GM19468 (cell line): ENCODE measurements around the gene GPR12.
"Not testable (repeated sequence)": the region's sequence is repeated elsewhere in the genome, so short reads cannot be mapped to it uniquely, and the experiment has no call there.

Experiments used
- ATAC-seq: cut with Tn5 transposase; IDR thresholded peaks from one replicate; pipeline ENCODE4 v1.9.1; 2021; ENCODE audit warnings: mild to moderate bottlenecking, moderate library complexity, moderate number of reproducible peaks; ENCODE audit not compliant: unreplicated experiment; ENCODE audit errors: extremely low read depth

Gene GPR12

DNA sequence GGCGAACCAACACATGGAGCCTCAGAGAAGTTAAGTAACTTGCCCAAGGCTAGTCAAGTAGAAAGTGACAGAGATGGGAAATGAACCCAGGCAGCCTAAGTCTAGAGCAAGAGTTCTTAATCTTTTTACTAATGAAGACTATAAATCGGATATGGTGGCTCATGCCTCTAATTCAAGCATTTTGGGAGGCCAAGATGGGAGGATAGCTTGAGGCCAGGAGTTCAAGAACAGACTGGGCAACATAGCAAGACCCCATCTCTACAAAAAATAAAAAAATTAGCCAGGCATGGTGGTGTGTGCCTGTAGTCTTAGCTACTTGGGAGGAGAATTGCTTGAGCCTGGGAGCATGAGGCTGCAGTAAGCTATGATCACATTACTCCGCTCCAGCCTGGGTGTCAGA is 10.7 kb downstream of the GPR12 start:
- no peak for ATAC-seq

DNA sequence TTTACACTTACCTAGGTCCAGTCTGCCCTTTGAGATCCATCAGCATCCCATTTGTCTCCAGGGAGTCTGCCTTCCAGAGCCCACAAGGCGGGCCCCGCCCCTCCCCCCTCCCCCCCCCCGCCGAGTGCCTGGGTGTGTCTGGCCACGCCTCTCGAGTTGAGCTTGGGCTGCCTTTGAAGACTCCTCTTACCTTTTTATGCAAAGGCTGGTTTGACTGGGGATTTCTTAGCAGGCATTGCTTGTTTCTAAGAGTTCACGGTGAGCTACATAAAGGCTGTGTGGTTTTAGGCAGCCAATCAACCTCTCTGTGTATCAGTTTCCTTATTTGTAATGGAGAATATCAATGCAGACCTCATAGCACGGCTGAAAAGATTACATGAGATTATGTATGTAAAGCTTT is 11.3 kb downstream of the GPR12 start:
- no peak for ATAC-seq

DNA sequence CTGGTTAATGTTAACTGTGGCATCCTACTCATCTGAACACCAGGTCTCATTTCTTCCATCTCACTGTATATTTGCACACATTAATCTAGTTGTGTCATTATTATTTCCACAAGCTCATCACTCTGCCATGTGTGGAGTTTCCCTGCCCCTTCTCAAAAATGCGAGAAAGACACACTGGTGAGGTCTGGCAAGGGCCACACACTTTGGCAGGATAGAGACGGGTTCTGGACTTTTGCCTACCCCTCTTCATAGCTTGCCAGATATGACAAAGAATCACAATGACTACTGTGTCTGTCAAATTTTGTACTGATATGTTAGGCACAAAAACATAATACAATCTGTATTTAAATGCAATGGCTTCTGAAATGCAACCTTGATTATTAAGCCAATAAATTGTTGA is 12.9 kb downstream of the GPR12 start:
- ATAC-seq: no peak

DNA sequence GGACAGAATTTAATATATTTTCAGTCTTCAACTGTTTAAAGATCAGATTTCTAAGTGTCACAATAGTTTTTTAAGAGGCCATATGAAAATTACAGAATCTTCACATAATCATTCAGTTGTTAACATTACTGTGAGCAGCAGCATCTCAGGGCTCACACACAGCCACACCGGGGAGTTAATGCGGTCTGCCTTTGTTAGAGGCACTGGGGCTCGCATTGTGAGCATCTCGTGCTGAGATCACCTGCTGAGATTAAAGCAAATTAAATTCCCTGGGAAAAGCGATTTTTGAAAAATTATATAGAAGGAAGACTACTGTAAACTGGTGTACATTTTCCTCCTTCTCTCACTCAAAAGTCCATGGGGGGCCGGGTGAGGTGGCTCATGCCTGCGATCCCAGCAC is 16.6 kb downstream of the GPR12 start:
- ATAC-seq: no peak

DNA sequence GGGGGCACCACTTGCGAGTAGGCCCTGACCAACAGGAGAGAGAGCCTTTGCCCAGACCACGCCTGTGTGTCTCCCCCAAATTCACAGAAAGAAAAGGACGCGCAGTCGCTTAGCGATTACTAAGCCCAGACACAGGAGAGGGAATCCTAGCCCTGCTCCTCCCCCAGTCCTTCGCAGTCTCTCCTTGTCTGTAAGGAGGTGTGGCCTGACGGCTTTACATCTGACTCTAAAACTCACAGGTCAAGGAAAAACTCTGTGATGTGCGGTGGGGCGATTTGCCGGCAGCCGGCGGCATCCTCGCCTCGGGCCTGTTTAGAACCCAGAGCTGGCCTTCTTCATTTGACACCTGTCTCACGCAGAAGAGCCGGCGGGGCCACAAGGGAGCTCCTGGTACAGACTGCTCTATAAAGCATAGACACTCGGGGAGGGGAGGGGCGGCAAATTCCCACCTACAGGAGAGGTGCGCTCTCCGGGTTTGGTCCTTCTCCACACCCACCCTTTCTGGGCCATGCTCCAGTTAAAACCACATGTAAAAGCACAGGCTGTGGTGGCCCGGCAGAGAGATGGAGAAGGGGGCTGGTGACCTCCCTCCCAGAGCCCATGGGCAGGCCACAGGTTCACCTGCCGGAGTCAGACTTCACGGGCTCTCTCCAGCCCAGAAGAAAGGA is 17.8 kb downstream of the GPR12 start:
- ATAC-seq: no peak

DNA sequence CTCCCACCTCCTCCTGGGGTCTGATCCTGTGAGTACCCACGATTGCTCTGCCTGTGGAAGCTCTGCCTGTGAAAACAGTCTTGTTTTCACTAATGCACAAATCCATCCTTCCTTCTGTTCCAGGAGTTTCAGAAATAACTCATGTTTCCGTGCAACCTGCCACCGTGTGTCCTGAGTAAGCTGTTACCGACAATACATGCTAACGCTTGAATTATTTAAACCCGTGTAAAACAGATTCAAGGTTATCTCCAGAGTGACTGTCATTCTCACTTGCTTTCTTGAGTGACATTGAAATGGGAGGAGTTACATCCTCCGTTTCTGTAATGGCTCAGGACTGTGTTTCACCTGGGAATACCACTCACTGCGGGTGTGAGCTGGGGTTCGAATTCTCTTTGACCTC is 24.9 kb downstream of the GPR12 start:
- no peak for ATAC-seq

DNA sequence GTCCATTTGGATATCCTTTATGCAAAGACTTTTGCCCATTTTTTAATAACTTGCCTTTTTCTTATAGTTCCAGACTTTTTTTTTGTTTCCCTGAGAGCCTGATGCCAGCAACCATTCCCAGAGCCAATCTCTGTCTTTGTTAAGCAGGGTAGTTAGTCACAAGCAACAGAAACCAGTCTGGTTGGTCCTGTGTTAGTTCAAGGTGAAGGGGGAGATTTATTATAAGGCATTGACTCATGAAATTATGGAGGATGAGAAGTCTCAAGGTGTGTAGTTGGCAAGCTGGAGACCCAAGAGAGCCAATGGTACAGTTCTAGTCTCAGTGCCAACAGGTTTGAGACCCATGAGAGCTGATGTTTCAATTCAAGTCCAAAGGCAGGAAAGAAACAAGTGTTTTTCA is 33.0 kb downstream of the GPR12 start:
- no peak for ATAC-seq

DNA sequence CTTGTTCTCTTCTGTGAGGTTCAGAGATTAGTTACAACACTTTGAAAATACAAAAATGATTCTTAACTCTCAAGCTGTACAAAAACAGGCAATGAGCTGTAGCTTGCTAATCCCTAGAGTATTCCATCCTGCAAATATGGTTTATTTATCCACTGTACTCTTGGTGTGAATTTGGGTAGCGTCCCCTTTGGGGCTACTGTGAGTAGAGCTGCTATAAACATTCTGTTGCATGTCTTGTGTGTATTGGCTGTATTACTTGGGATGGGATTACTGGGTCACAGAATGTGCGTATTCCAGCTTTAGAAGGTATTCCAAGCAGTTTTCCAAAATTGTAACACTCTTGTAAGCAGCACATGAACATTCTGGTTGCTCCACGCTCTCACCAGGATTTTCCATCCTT is 33.5 kb downstream of the GPR12 start:
- ATAC-seq: no peak

DNA sequence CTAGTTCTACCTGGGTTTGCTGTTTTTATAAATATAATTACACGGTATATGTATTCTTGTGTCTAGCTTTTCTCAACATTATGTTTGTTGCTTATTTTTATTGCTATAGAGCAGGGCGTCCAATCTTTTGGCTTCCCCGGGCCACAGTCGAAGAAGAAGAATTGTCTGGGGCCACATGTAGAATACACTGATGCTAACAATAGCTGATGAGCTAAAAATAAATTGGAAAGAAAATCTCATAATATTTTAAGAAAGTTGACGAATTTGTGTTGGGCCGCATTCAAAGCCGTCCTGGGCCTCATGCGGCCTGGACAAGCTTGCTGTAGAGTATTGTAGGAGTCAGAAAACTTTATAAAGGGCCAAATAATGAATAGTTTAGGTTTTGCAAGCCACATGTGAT is 33.9 kb downstream of the GPR12 start:
- ATAC-seq: no peak

DNA sequence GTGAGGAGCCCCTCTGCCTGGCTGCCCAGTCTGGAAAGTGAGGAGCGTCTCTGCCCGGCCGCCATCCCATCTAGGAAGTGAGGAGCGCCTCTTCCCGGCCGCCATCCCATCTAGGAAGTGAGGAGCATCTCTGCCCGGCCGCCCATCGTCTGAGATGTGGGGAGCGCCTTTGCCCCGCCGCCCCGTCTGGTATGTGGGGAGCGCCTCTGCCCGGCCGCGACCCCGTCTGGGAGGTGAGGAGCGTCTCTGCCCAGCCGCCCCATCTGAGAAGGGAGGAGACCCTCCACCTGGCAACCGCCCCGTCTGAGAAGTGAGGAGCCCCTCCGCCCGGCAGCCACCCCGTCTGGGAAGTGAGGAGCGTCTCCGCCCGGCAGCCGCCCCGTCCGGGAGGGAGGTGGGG is 37.0 kb downstream of the GPR12 start:
- not testable (repeated sequence) for ATAC-seq

DNA sequence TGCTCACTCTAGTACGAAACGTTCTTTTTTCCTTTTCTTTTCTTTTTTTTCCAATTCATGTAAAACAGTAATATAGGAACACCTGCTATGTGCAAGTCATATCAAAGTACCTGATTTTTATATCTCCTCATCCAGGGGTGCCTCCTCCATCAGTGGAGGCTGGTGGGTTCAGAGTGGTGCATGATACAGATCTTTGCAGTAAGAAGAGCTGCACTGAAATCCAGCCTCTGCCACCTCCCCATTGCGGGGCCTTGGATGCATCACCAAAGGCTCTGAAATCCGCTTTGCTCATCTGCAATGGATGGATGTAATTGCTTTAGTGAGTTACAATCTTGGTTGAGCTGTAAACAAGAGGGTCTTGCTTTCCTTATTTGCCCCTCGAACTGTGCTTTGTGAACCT is 38.3 kb downstream of the GPR12 start:
- ATAC-seq: no peak

DNA sequence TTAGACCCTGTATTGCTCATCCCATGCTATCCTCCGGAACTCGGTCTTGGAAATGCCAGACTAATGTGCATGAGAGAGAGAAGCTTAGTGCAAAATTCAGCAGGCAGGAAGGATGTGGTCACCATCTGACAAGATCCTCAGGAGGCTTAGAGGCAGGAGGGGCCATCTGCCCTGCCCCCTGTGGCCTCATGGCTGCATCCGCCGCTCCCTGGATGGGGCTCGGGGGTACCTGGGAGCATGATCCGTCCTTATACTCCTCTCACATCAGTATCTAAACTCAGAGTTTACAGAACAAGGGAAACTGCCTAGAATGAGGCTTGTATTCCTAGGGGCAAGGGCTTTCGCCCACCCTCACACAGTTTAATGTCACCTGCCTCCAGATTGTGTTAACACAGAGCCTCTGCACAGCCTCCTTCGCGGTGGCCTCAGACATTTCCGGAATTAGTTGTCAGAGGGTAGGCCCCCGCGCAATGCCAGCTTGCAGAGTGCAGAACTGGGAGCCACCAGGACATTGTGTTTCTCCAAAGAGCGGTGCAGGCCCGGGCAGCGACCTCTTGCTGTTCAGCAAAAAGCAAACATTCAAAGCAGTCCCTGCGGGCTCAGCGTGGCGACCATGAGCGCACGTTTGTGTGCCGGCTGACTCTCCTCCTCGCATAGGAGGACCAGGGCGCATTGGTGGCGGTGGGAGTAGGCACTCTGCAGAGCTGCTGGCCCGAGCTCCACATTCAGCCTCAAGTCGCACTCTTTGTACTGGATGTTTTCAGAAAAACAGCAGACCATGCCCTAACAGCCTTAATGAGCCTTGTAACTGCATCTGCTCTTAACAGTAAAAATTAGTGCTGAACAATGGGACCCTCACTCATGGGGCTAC is 39.1 kb downstream of the GPR12 start:
- no peak for ATAC-seq

DNA sequence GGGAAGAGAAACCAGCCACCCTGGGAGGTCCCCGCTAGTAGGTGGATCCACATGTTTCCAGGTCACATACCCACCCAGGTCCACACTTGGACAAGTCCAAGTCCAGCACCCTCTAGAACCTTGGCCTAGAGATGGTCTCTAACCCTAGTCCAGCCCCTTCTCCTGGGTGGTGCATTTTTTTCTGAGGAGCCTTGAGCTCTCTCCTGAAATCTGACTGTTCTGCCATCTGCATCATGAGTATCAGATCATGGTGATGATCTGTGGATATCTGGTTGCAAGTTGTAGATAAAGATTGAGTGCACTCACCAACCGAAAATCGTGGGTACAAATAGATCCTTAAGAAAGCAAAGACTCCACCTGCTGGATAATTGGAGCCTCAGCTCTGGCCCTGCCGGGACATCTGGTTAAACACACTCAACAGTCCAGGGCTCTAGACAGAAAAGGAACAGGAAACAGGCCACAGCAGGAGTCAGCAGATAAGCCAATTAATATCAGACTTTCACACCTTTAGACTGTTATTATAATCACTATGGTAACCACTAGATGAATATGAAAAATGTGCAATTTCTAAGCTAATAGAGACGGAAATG is 41.1 kb downstream of the GPR12 start:
- no peak for ATAC-seq

DNA sequence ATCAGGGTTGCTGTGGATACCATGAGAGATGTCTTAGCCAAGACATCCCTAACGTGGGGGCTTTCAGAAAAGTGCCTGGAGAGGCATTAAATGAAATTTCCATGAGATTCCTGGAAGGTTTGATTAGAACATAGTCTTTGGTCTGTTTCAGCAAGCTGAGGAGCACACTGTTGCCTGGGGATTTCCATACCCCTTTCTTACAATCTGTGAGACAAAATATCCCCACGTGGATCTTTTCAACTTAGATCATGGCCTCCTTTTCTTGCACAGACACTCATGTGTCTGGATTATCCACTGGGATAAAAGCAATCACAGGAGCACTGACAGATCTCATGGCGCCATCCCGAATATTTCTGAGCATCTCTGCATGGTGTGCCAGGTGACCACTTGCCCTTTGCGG is 41.7 kb downstream of the GPR12 start:
- no peak for ATAC-seq

DNA sequence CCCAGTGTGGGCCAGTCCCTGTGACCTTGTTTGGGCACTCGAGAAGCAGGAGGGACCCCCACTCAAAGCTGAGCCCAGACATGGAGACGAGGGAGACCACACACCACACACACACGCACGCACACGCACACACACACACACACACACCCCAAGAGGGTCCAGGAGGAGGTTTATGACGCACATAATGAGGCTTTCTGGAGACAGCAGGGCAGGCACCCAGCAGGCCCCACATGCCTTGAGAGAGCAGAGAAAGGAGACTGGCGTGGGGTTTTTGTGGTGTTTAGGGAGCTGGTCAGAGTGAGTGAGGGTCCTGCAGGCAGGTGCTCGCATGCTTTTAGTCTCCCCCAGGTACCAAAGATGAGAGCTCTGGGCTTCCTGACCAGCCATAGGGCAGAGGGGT is 42.4 kb downstream of the GPR12 start:
- no peak for ATAC-seq

DNA sequence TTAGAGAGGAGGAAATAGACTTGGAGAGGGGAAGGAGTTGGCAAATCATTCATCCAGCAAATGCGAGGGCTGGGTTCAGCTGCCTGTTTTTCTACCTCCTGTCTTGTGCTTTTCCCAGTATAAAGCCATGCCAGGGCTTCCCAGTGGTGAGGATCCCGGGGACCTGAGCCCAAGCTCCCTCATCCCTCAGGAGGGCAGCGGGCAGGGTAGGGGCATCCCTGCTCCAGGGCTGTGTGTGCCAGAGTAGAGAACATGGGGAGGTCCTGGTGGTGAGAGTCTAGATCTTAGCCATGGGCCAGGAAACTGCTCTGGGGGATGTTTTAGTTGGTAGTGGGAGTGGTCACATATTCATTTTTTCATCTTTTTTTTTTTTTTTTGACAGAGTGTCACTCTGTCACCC is 43.6 kb downstream of the GPR12 start:
- ATAC-seq: no peak

DNA sequence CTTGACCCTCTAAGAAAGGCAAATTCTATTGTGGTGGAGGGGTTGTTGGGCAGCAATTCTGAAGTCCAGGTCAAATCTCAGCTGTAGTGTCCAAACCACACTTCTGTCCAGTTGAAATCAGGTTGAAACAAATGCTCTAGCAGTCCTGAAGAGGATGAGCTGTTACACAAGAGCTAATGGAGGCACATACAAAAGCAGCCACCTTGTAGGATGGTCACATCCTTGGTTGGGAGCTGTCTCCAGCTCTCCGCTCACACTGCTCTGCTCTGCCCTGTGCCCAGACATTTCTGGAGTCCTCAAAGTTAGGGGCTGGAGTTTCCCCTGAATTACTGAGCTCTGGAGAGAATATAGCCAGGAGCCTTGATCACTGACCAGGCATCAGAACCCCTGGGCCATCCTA is 47.2 kb downstream of the GPR12 start:
- ATAC-seq: no peak

DNA sequence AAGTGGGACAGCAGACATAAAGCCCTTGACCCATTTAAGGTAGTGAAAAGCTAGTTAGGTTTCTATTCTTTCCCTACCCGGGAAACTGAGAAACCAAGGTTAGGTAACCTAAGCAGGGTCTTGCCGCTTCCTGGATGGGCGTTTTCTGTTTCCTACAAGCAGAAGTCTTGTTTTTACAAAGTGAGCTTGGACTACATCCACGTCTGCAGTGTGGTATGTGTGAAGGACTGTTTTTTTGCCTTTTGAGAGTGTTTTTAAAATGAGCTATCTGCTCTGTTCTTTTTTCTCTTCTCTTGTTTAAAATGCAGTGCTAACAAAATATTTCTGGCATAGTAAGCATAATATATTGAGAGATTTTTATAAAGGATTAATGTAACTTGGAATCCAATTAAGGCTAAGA is 49.4 kb downstream of the GPR12 start:
- ATAC-seq: no peak

DNA sequence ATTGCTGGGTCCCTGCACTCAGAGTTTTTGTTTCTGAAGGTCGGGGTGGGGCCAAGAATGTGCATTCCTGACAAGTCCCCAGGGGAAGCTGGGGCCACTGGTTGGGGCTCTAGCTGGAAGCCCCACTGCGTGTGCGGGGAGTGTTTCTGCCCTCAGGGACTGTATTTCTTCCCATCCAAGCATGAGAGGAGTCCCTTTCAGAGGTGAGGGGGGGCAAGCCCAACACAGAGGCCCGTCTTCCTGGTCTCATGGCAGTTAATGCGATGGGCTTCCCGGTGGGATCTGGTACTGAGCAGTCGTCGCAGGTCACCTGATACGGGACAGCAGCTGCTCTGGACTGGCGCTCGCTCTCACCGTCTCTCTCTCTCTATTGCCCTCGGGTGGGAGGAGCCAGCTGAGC is 50.4 kb downstream of the GPR12 start:
- no peak for ATAC-seq

DNA sequence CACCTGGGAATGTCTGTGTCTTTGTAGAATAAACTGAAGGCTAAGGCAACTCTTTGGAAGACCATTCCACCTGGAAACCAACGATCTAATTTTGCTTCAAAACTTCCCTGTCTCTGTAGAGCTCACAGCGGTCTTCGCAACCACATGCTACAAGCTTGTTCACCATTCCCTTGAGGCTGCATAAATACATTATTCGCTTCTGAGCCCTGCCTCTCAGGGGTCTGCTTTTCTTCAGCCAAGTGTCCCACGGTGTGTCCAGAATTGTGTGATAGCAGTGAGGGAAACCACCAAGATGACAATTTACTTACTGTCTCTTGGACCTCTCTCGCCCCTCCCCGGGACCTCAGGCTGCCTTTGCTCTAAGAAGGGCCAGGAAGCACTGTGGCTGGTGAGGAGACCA is 51.1 kb downstream of the GPR12 start:
- ATAC-seq: no peak

DNA sequence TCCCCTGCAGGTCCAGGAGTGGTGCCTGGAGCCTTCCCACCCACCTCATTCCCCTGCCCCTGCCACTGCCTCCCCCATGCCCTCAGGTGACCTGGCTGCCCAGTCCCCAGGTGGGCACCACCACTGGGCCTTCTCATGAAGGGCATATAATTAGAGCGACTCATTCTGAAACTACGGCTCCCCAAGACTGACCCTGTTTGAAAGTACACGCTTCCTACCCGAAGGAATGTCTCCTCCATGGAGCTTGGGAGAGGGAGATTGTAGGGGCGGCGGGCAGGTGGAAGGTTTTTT is 52.6 kb downstream of the GPR12 start:
- ATAC-seq: no peak
